Neural progenitor cell (in vitro differentiated cells): Measurements from ENCODE around the gene GUCY1A2. TPM values are rescaled to one million over a fixed set of nuclear protein-coding genes. Genes with fewer than 3 reads are reported as not detected.

Experiments used
- DNase-seq: peaks from one replicate; pipeline ENCODE4 v3.0.0-alpha.2; 2016; ENCODE audit warnings: low spot score
- H2AFZ ChIP-seq: fragments of 200-600 bp; sonication (generic); replicated peaks from 2 replicates; pipeline ENCODE4 v1.6.1; 2016; ENCODE audit warnings: antibody characterized with exemption
- H3F3A ChIP-seq: fragments of 200-600 bp; sonication (generic); 2 replicates; pipeline ENCODE4 v1.6.1; 2016; ENCODE audit warnings: antibody characterized with exemption, low read depth
- H3K27ac ChIP-seq: fragments of 200-600 bp; sonication (generic); 2 replicates; pipeline ENCODE4 v1.5.1; 2016; ENCODE audit warnings: mild to moderate bottlenecking
- H3K27me3 ChIP-seq: fragments of 200-600 bp; sonication (generic); 2 replicates; pipeline ENCODE4 v1.6.1; 2016; ENCODE audit warnings: mild to moderate bottlenecking, moderate library complexity
- H3K36me3 ChIP-seq: fragments of 200-600 bp; sonication (generic); 2 replicates; pipeline ENCODE4 v1.5.1; 2016
- H3K4me1 ChIP-seq: fragments of 200-600 bp; sonication (generic); 2 replicates; pipeline ENCODE4 v1.6.1; 2016; ENCODE audit warnings: mixed run types
- H3K4me2 ChIP-seq: fragments of 200-600 bp; sonication (generic); 2 replicates; pipeline ENCODE4 v1.6.1; 2016
- H3K4me3 ChIP-seq: fragments of 200-600 bp; sonication (generic); 2 replicates; pipeline ENCODE4 v1.5.1; 2016
- H3K79me2 ChIP-seq: fragments of 200-600 bp; sonication (generic); 2 replicates; pipeline ENCODE4 v1.6.1; 2016; ENCODE audit warnings: low read depth
- H3K9ac ChIP-seq: fragments of 200-600 bp; sonication (generic); 2 replicates; pipeline ENCODE4 v1.6.1; 2016
- H3K9me3 ChIP-seq: fragments of 200-600 bp; sonication (generic); 2 replicates; pipeline ENCODE4 v1.5.1; 2016; ENCODE audit warnings: low read depth
- H4K20me1 ChIP-seq: fragments of 200-600 bp; sonication (generic); 2 replicates; pipeline ENCODE4 v1.6.1; 2016; ENCODE audit warnings: low read depth
- H3K27ac Mint-ChIP-seq: 3 replicates; pipeline ENCODE4 v1.8.0; 2021; ENCODE audit warnings: mixed read lengths
- H3K27me3 Mint-ChIP-seq: 2 replicates; pipeline ENCODE4 v1.8.0; 2022; ENCODE audit warnings: low read depth, mild to moderate bottlenecking, inconsistent platforms, moderate library complexity, mixed read lengths; ENCODE audit not compliant: insufficient read depth
- H3K36me3 Mint-ChIP-seq: 3 replicates; pipeline ENCODE4 v1.8.0; 2021; ENCODE audit warnings: mixed read lengths
- H3K4me1 Mint-ChIP-seq: 3 replicates; pipeline ENCODE4 v1.8.0; 2021; ENCODE audit warnings: mixed read lengths
- H3K4me3 Mint-ChIP-seq: 3 replicates; pipeline ENCODE4 v1.8.0; 2021; ENCODE audit warnings: mild to moderate bottlenecking, moderate library complexity, mixed read lengths
- H3K9me3 Mint-ChIP-seq: 3 replicates; pipeline ENCODE4 v1.8.0; 2020; ENCODE audit warnings: mixed read lengths
- CTCF ChIP-seq: fragments of 200-600 bp; sonication (generic); IDR thresholded peaks from 2 replicates; pipeline ENCODE4 v1.5.1; 2017; ENCODE audit warnings: antibody characterized with exemption, mild to moderate bottlenecking
- EZH2 ChIP-seq: fragments of 200-600 bp; sonication (generic); IDR thresholded peaks from 2 replicates; pipeline ENCODE4 v1.6.1; 2017; ENCODE audit warnings: antibody characterized with exemption, mild to moderate bottlenecking, moderate library complexity
- EZH2phosphoT487 ChIP-seq: fragments of 200-600 bp; sonication (generic); IDR thresholded peaks from 2 replicates; pipeline ENCODE4 v1.6.1; 2017; ENCODE audit warnings: antibody characterized with exemption
- total RNA-seq: library from RNA; depleted of rRNA; stranded (reverse); fragments of >200 nt; gene quantifications from 2 replicates; pipeline ENCODE4 v1.2.3, GENCODE V29; 2015; ENCODE audit warnings: low replicate concordance

Gene GUCY1A2
- total RNA-seq, 1 donor from 2014 or later = 0.54 TPM

- no peaks in the 10 kb centered on the region for H3K9me3 Mint-ChIP-seq
- H4K20me1 ChIP-seq = no peaks in the 10 kb centered on the region
- H3K4me1 ChIP-seq = peaks cover 10% of the 10 kb centered on the region
- no peaks in the 10 kb centered on the region for H3K36me3 ChIP-seq
- H2AFZ ChIP-seq = no peak overlapping the region
- no peaks in the 10 kb centered on the region for H3F3A ChIP-seq
- H3K27me3 ChIP-seq = no peaks in the 10 kb centered on the region
- no peak overlapping the region for H3K27ac ChIP-seq
- H3K4me3 Mint-ChIP-seq = no peak overlapping the region
- H3K79me2 ChIP-seq = no peaks in the 10 kb centered on the region
- H3K36me3 Mint-ChIP-seq = no peaks in the 10 kb centered on the region
- no peak overlapping the region for H3K4me2 ChIP-seq
- no peak overlapping the region for H3K27ac Mint-ChIP-seq
- no peaks in the 10 kb centered on the region for H3K9me3 ChIP-seq
- H3K4me3 ChIP-seq = no peak overlapping the region
- TF ChIP-seq EZH2phosphoT487 = no peak
- no peak for TF ChIP-seq EZH2
- no peak for TF ChIP-seq CTCF
- H3K4me1 Mint-ChIP-seq = peaks cover 17% of the 10 kb centered on the region
- no peaks in the 10 kb centered on the region for H3K27me3 Mint-ChIP-seq
- no peak overlapping the region for H3K9ac ChIP-seq
- DNase-seq = no peak
Observed at GRCh38 chr11:106818443-106818842, 199.8 kb downstream of the GUCY1A2 start.

GRCh38 chr11:106815209-106815608 lies 203.1 kb downstream of the GUCY1A2 start:
- H3K36me3 Mint-ChIP-seq = no peaks in the 10 kb centered on the region
- peaks cover under 1% of the 10 kb centered on the region for H3K27me3 Mint-ChIP-seq
- Histone ChIP-seq H3K4me2 (no peak overlapping the region), H3K9me3 (no peaks in the 10 kb centered on the region), H3K27me3 (no peaks in the 10 kb centered on the region), H3K9ac (no peak overlapping the region), H3K27ac (no peak overlapping the region), H3K36me3 (no peaks in the 10 kb centered on the region), H2AFZ (no peak overlapping the region), H3K4me1 (no peaks in the 10 kb centered on the region), H3K79me2 (no peaks in the 10 kb centered on the region), H3K4me3 (no peak overlapping the region), H3F3A (no peaks in the 10 kb centered on the region), H4K20me1 (no peaks in the 10 kb centered on the region)
- no peak overlapping the region for H3K27ac Mint-ChIP-seq
- no peak overlapping the region for H3K4me3 Mint-ChIP-seq
- H3K9me3 Mint-ChIP-seq = no peaks in the 10 kb centered on the region
- no peak for DNase-seq
- no peaks in the 10 kb centered on the region for H3K4me1 Mint-ChIP-seq
- TF ChIP-seq EZH2phosphoT487 (no peak), CTCF (no peak), EZH2 (no peak)

GRCh38 chr11:106813806-106814205 lies 204.5 kb downstream of the GUCY1A2 start:
- no peaks in the 10 kb centered on the region for H3K36me3 ChIP-seq
- H2AFZ ChIP-seq = no peak overlapping the region
- Mint-ChIP-seq H3K4me3 (no peak overlapping the region), H3K9me3 (no peaks in the 10 kb centered on the region), H3K27ac (no peak overlapping the region), H3K27me3 (peaks cover 2% of the 10 kb centered on the region), H3K4me1 (no peaks in the 10 kb centered on the region), H3K36me3 (no peaks in the 10 kb centered on the region)
- H3K27me3 ChIP-seq = no peaks in the 10 kb centered on the region
- no peak overlapping the region for H3K4me3 ChIP-seq
- H3K9ac ChIP-seq = no peak overlapping the region
- H3K9me3 ChIP-seq = no peaks in the 10 kb centered on the region
- H3K79me2 ChIP-seq = no peaks in the 10 kb centered on the region
- no peaks in the 10 kb centered on the region for H3F3A ChIP-seq
- TF ChIP-seq EZH2phosphoT487 = no peak
- TF ChIP-seq EZH2 = no peak
- no peak for TF ChIP-seq CTCF
- DNase-seq = no peak
- H3K27ac ChIP-seq = no peak overlapping the region
- no peaks in the 10 kb centered on the region for H3K4me1 ChIP-seq
- H3K4me2 ChIP-seq = no peak overlapping the region
- H4K20me1 ChIP-seq = no peaks in the 10 kb centered on the region

- no peaks in the 10 kb centered on the region for H3K27me3 Mint-ChIP-seq
- no peaks in the 10 kb centered on the region for H3K4me1 Mint-ChIP-seq
- Histone ChIP-seq H3K4me3 (no peak overlapping the region), H4K20me1 (no peaks in the 10 kb centered on the region), H3K36me3 (no peaks in the 10 kb centered on the region), H3F3A (no peaks in the 10 kb centered on the region), H2AFZ (no peak overlapping the region), H3K27ac (no peak overlapping the region), H3K9me3 (no peaks in the 10 kb centered on the region), H3K27me3 (no peaks in the 10 kb centered on the region), H3K4me2 (no peak overlapping the region), H3K9ac (no peak overlapping the region), H3K4me1 (no peaks in the 10 kb centered on the region), H3K79me2 (no peaks in the 10 kb centered on the region)
- TF ChIP-seq CTCF (no peak), EZH2 (no peak), EZH2phosphoT487 (no peak)
- DNase-seq = no peak
- no peak overlapping the region for H3K27ac Mint-ChIP-seq
- H3K4me3 Mint-ChIP-seq = no peak overlapping the region
- H3K9me3 Mint-ChIP-seq = peaks cover 6% of the 10 kb centered on the region
- H3K36me3 Mint-ChIP-seq = no peaks in the 10 kb centered on the region
Observed at GRCh38 chr11:106794058-106794457, 224.2 kb downstream of the GUCY1A2 start.
